ENCODE measurements around the gene NRXN3. TPM values are rescaled to one million over a fixed set of nuclear protein-coding genes. Genes with fewer than 3 reads are reported as not detected.

Gene NRXN3
- total and polyA plus RNA-seq, 2 experiments from 2014 or later, result 0.69 to 1.5 TPM

- Histone ChIP-seq H3K4me1 (ENCODE audit: low read depth) (no peaks in the 10 kb centered on the region), H3K9me3 (ENCODE audit: low read depth) (no peaks in the 10 kb centered on the region), H3K4me3 (no peak overlapping the region), H3K27me3 (no peaks in the 10 kb centered on the region), H3K36me3 (no peaks in the 10 kb centered on the region), H3K27ac (no peak overlapping the region)
- TF ChIP-seq CTCF (IDR thresholded peaks at IDR 0.05; ENCODE audit: low read depth, low read length), result no peak
- DNase-seq (ENCODE audit: low read depth in 1 of 2, low spot score in 1 of 2), result no peak
Measured at GRCh38 chr14:79788346-79788745, 1618.2 kb downstream of the NRXN3 start.

- Histone ChIP-seq H3K4me3 (no peak overlapping the region), H3K36me3 (no peaks in the 10 kb centered on the region), H3K9me3 (ENCODE audit: low read depth) (no peaks in the 10 kb centered on the region), H3K27ac (no peak overlapping the region), H3K4me1 (ENCODE audit: low read depth) (no peaks in the 10 kb centered on the region), H3K27me3 (no peaks in the 10 kb centered on the region)
- no peak for TF ChIP-seq CTCF (IDR thresholded peaks at IDR 0.05; ENCODE audit: low read depth, low read length)
- no peak for DNase-seq (ENCODE audit: low read depth in 1 of 2, low spot score in 1 of 2)
Measured at GRCh38 chr14:79791055-79791732, 1621.0 kb downstream of the NRXN3 start.

GRCh38 chr14:79802093-79802492 is 1631.9 kb downstream of the NRXN3 start:
- Histone ChIP-seq H3K4me1 (ENCODE audit: low read depth) (peaks cover 8% of the 10 kb centered on the region), H3K4me3 (no peak overlapping the region), H3K27me3 (no peaks in the 10 kb centered on the region), H3K36me3 (no peaks in the 10 kb centered on the region), H3K9me3 (ENCODE audit: low read depth) (no peaks in the 10 kb centered on the region), H3K27ac (no peak overlapping the region)
- TF ChIP-seq CTCF (IDR thresholded peaks at IDR 0.05; ENCODE audit: low read depth, low read length), result no peak
- DNase-seq (ENCODE audit: low read depth in 1 of 2, low spot score in 1 of 2), result no peak

- H3K27ac ChIP-seq, result no peak overlapping the region
- no peaks in the 10 kb centered on the region for H3K9me3 ChIP-seq (ENCODE audit: low read depth)
- H3K36me3 ChIP-seq, result no peaks in the 10 kb centered on the region
- H3K4me1 ChIP-seq (ENCODE audit: low read depth), result peaks cover 2% of the 10 kb centered on the region
- H3K4me3 ChIP-seq, result no peak overlapping the region
- no peak for TF ChIP-seq CTCF (IDR thresholded peaks at IDR 0.05; ENCODE audit: low read depth, low read length)
- no peaks in the 10 kb centered on the region for H3K27me3 ChIP-seq
- no peak for DNase-seq (ENCODE audit: low read depth in 1 of 2, low spot score in 1 of 2)
Measured at GRCh38 chr14:79805636-79806035, 1635.5 kb downstream of the NRXN3 start.

- Histone ChIP-seq H3K4me3 (no peak overlapping the region), H3K9me3 (ENCODE audit: low read depth) (no peaks in the 10 kb centered on the region), H3K27me3 (no peaks in the 10 kb centered on the region), H3K4me1 (ENCODE audit: low read depth) (no peaks in the 10 kb centered on the region), H3K27ac (no peak overlapping the region), H3K36me3 (no peaks in the 10 kb centered on the region)
- DNase-seq (ENCODE audit: low read depth in 1 of 2, low spot score in 1 of 2), result peak in 1 of 2 donors; percentile 6
- no peak for TF ChIP-seq CTCF (IDR thresholded peaks at IDR 0.05; ENCODE audit: low read depth, low read length)
Measured at GRCh38 chr14:79809849-79810612, 1639.9 kb downstream of the NRXN3 start.

Data from cardiac muscle cell (in vitro differentiated cells and primary cell).